SJCRH30 (cell line): ENCODE measurements around the gene CTNNA2. TPM values are rescaled to one million over a fixed set of nuclear protein-coding genes. Genes with fewer than 3 reads are reported as not detected.

Experiments
- DNase-seq, 2 experiments: peaks; one replicate each; pipeline ENCODE4 v3.0.0-alpha.2; 2015 to 2020
- H3K27ac ChIP-seq: fragments of 250-450 bp; sonication (Bioruptor Pico); 2 replicates; pipeline ENCODE4 v1.5.1; 2020; ENCODE audit warnings: mild to moderate bottlenecking, moderate library complexity
- H3K27me3 ChIP-seq: fragments of 250-450 bp; sonication (Bioruptor Pico); 2 replicates; pipeline ENCODE4 v1.5.1; 2020; ENCODE audit warnings: mild to moderate bottlenecking, moderate library complexity
- H3K36me3 ChIP-seq: fragments of 250-450 bp; sonication (Bioruptor Pico); 2 replicates; pipeline ENCODE4 v1.5.1; 2020; ENCODE audit warnings: mild to moderate bottlenecking, moderate library complexity
- H3K4me1 ChIP-seq: fragments of 250-450 bp; sonication (Bioruptor Pico); 2 replicates; pipeline ENCODE4 v1.5.1; 2020; ENCODE audit warnings: mild to moderate bottlenecking, moderate library complexity
- H3K4me3 ChIP-seq: fragments of 250-450 bp; sonication (Bioruptor Pico); 2 replicates; pipeline ENCODE4 v1.5.1; 2020; ENCODE audit warnings: mild to moderate bottlenecking, moderate library complexity
- H3K9me3 ChIP-seq: fragments of 250-450 bp; sonication (Bioruptor Pico); replicated peaks from 2 replicates; pipeline ENCODE4 v1.5.1; 2020; ENCODE audit warnings: mild to moderate bottlenecking, moderate library complexity
- total RNA-seq: library from RNA; depleted of rRNA; stranded (reverse); fragments of >200 nt; shearing (Covaris generic); gene quantifications from 2 replicates; pipeline ENCODE4 v1.2.3, GENCODE V29; 2014

Gene CTNNA2
- total RNA-seq, 1 experiment from 2014 or later = not detected

- Histone ChIP-seq H3K27me3 (peaks cover 4% of the 10 kb centered on the region; the same call in 1 of the 2 replicates), H3K36me3 (no peaks in the 10 kb centered on the region), H3K4me3 (no peak overlapping the region), H3K4me1 (no peaks in the 10 kb centered on the region), H3K27ac (no peak overlapping the region), H3K9me3 (no peaks in the 10 kb centered on the region)
- DNase-seq = no peak
These were observed 786.8 kb downstream of the CTNNA2 start for GRCh38 chr2:80299661-80300060.

DNA sequence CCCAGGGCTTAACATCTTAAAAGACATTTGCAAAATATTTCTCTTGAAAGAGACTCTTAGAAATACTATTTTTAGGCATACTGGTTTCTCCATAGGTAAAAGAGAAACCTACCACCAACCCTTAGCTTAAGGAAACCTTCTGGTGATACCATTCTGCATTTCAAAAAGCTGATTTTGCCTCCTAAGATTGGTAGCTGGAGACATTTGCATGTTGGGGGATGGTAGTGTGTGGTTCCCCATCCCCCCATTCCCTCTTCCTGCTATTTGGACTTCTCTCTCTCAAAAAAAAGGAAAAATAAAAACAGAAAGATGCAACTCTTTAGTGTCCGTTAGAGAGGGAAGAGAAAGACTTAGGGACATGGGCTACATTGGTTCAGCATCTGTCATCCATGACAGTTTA, 787.5 kb downstream of the CTNNA2 start:
- Histone ChIP-seq H3K36me3 (no peaks in the 10 kb centered on the region), H3K4me1 (no peaks in the 10 kb centered on the region), H3K9me3 (no peaks in the 10 kb centered on the region), H3K4me3 (no peak overlapping the region), H3K27me3 (no peaks in the 10 kb centered on the region), H3K27ac (no peak overlapping the region)
- DNase-seq = no peak

GRCh38 chr2:80300954-80301353, 788.1 kb downstream of the CTNNA2 start:
- H3K4me1 ChIP-seq = no peaks in the 10 kb centered on the region
- no peak for DNase-seq
- H3K36me3 ChIP-seq = no peaks in the 10 kb centered on the region
- H3K27ac ChIP-seq = no peak overlapping the region
- H3K27me3 ChIP-seq = no peaks in the 10 kb centered on the region
- no peak overlapping the region for H3K4me3 ChIP-seq
- no peaks in the 10 kb centered on the region for H3K9me3 ChIP-seq

GRCh38 chr2:80302001-80302313, 789.1 kb downstream of the CTNNA2 start:
- H3K27ac ChIP-seq = no peak overlapping the region
- H3K27me3 ChIP-seq = no peaks in the 10 kb centered on the region
- H3K9me3 ChIP-seq = no peaks in the 10 kb centered on the region
- no peaks in the 10 kb centered on the region for H3K4me1 ChIP-seq
- no peak overlapping the region for H3K4me3 ChIP-seq
- no peaks in the 10 kb centered on the region for H3K36me3 ChIP-seq
- DNase-seq = no peak

DNA sequence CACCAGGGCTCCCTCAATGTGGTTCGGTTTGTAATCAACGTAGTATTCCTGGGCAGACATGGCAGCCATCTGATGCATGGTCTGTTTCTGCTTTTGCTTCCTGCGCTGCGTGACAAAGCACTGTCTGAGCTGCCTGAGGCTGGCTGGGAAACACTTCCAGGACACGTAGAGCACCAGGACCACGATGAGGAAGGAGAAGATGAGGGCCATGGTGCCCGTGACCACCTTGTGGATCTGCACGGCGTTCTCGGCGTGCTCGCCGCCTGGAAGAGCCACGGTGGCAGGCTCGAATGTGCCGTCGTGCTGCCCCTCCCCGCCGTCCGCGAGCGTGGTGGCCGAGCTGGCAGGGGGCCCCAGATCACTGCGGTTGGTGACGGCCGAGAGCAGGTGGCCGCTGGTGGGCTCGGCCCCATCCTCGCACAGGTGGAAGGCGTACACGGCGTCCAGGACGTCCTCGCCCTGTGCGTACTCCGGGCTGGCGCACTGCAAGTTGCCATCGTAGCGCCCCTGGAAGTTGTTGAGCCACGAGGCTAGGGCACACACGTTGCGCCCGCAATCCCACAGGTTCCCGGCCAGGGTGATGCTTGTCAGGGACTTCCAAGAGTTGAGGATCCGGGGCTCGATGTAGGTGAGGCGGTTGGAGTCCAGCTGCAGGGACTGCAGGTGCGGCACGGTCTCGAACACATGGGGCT, 789.6 kb downstream of the CTNNA2 start:
- H3K36me3 ChIP-seq = no peaks in the 10 kb centered on the region
- no peak overlapping the region for H3K4me3 ChIP-seq
- no peaks in the 10 kb centered on the region for H3K4me1 ChIP-seq
- H3K27ac ChIP-seq = no peak overlapping the region
- no peaks in the 10 kb centered on the region for H3K27me3 ChIP-seq
- H3K9me3 ChIP-seq = no peaks in the 10 kb centered on the region
- no peak for DNase-seq

GRCh38 chr2:80303006-80303908, 790.4 kb downstream of the CTNNA2 start:
- no peak overlapping the region for H3K4me3 ChIP-seq
- no peaks in the 10 kb centered on the region for H3K9me3 ChIP-seq
- H3K27me3 ChIP-seq = no peaks in the 10 kb centered on the region; the same call in 1 of the 2 replicates
- H3K36me3 ChIP-seq = no peaks in the 10 kb centered on the region
- no peak for DNase-seq
- H3K4me1 ChIP-seq = no peaks in the 10 kb centered on the region
- H3K27ac ChIP-seq = no peak overlapping the region

DNA sequence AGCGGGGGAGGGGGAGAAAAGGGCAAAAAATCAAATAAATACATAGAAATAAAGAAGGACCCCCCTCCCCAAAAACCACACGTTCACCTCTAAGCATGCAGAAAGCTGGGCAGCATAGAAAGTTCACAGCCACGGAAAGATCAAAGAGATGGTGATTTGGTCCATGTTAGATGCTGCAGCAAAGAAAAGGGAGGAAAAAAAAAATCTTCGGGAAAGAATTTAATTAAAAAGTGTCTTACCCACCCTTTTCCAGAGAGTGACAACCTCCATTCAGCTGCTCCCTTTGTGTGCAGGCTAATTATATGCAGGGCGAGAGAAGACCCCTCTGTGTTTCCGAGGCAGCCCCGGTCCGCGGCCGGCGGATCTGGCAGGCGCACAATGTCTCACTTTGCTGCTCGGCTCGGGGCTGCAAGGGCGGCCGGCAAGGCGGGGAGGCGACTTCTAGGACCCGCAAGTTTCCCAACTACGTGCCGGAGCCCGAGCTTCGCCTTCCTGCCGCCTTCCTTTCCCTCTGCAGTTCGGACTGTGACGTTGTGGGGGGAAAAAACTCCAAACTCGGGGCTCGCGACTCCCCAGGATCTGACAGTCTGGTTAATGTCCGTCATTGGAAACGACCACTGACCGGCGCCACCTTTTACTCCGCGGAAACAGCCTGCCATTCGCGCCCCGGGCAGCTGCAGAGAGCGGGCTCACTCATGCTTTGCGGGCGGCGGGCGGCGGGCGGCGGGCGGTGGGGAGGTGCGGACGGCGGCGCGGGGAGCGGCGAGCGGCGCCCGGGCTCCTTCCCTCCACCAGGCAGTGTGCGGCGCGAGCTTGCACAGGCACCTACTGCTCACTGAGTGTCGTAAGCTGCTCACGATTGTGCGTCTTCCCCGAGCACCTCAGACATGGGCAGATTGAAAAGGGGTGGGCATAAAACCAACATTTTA, 791.3 kb downstream of the CTNNA2 start, which contains the start of gene LRRTM1:
LRRTM1 (minus strand) TSS at position 844 of the 929 bp plus-strand sequence. CDS start 933 bp downstream, outside the sequence.
- Histone ChIP-seq H3K36me3 (no peaks in the 10 kb centered on the region), H3K4me3 (no peak within 1 kb of the TSS), H3K27me3 (no peaks in the 10 kb centered on the region; the same call in 1 of the 2 replicates), H3K4me1 (no peaks in the 10 kb centered on the region), H3K9me3 (no peaks in the 10 kb centered on the region), H3K27ac (no peak within 1 kb of the TSS)
- no peak for DNase-seq

- no peaks in the 10 kb centered on the region for H3K4me1 ChIP-seq
- H3K4me3 ChIP-seq = no peak overlapping the region
- no peak for DNase-seq
- H3K27ac ChIP-seq = no peak overlapping the region
- no peaks in the 10 kb centered on the region for H3K36me3 ChIP-seq
- no peaks in the 10 kb centered on the region for H3K9me3 ChIP-seq
- peaks cover 13% of the 10 kb centered on the region; the same call in 1 of the 2 replicates for H3K27me3 ChIP-seq
These were observed 798.5 kb downstream of the CTNNA2 start for GRCh38 chr2:80311304-80311703.

DNA sequence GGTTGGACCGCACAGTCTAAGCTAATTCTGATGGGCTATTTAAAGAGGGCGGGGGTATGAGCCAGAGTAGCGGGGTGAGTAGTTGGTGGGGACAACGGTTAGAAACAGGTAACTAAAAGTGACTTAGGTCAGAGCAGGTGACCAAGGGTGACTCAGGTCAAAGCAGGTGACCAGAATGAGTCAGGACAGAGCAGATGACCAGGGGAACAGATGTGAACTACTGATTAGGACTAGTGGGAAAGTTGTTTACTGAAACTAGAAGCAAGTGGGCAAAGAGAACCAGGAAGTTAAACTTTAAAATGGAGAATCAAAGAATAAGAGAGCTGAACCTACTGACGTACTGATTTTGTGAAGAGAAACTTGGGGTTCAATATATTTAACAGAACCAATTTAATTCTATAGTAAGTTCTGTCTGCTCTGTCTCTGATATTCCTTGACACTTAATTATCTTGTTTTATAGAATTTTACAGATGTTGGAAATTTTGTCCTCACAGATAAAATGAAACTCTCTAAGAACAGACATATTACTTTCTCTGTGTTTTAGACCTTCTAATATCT, 799.5 kb downstream of the CTNNA2 start:
- DNase-seq = no peak
- H3K9me3 ChIP-seq = no peaks in the 10 kb centered on the region

DNA sequence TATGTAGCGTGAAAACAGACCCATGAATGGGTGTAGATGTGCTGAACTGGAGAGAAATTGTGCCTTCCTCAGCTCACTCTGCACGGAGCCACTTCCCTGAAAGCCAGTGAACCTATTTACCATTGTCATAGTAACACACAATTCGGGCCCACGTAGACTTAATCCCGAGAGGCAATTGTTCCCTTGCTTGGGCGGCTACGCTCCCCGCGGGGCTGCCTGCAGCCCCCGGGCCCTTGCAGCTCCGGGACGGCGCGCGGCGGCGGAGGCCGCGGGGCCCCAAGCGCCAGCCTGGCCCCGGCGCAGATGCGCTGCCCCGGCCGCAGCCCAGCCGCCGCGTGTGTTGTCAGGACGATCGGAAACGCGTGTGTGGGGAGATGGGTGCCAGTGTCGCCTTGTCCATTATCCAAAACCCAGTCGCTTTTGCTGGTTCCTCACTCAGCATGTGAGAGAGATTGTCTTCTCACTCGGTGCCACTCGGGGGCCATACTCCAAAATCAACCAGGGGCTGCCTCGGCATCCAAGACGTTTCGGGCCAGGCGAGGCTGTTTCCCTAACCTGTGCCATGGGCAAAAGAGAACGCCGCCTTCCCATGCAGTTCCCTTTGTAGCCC, 809.6 kb downstream of the CTNNA2 start:
- Histone ChIP-seq H3K9me3 (no peaks in the 10 kb centered on the region; the same call in 1 of the 2 replicates), H3K4me1 (no peaks in the 10 kb centered on the region), H3K27me3 (peaks cover 21% of the 10 kb centered on the region; the same call in 1 of the 2 replicates), H3K36me3 (no peaks in the 10 kb centered on the region), H3K4me3 (no peak overlapping the region), H3K27ac (no peak overlapping the region)
- no peak for DNase-seq

More for the DNA sequence above, 799.5 kb downstream of the CTNNA2 start:
- Histone ChIP-seq H3K27ac (no peak overlapping the region), H3K27me3 (peaks cover 17% of the 10 kb centered on the region; the same call in 1 of the 2 replicates), H3K4me1 (no peaks in the 10 kb centered on the region), H3K4me3 (no peak overlapping the region), H3K36me3 (no peaks in the 10 kb centered on the region)

DNA sequence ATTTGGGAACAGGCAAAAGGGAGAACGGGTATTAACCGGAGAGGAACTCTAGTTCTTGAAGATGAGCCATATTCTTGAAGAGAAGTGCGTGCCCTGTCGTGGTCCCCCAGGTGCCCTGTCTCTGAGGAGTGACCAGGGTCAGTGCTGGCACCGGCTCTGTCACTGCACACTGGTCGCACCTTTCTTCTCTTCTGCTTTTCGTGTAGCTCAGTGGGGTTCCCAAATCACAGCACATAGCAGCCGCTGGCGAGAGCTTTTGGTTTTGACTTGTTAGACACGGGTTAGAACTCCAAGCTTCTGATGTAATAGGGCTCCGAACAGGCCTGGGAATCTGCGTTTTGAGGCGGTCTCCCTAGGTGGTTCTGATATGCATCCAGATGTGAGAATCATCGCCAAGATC, 810.1 kb downstream of the CTNNA2 start:
- no peaks in the 10 kb centered on the region for H3K36me3 ChIP-seq

GRCh38 chr2:80323610-80324009, 810.8 kb downstream of the CTNNA2 start:
- Histone ChIP-seq H3K9me3 (no peaks in the 10 kb centered on the region; the same call in 1 of the 2 replicates), H3K4me3 (no peak overlapping the region), H3K4me1 (no peaks in the 10 kb centered on the region), H3K27ac (no peak overlapping the region), H3K27me3 (peaks cover 21% of the 10 kb centered on the region; the same call in 1 of the 2 replicates), H3K36me3 (no peaks in the 10 kb centered on the region)
- no peak for DNase-seq

More for the DNA sequence above, 810.1 kb downstream of the CTNNA2 start:
- Histone ChIP-seq H3K9me3 (no peaks in the 10 kb centered on the region; the same call in 1 of the 2 replicates), H3K4me3 (no peak overlapping the region), H3K4me1 (no peaks in the 10 kb centered on the region), H3K27ac (no peak overlapping the region), H3K27me3 (peaks cover 21% of the 10 kb centered on the region; the same call in 1 of the 2 replicates)
- no peak for DNase-seq

DNA sequence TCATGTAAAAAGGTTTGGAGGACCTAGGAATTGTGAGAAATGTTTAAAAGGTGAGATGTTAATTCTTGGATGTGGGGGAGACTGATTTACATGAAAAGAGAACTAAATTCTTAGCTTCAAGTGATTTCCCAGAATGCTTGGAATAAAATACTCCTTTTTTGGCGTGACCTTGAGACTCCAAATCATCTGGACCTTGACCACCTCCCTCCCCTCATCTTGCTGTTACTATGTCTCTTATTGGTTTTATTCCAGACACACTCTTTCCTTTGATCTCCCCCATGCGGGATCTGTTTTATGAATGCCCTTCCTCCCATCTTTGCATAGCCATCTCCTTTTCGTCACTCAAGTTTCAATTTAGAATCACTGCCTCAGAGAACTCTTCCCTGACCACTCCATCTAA, 811.7 kb downstream of the CTNNA2 start:
- Histone ChIP-seq H3K9me3 (no peaks in the 10 kb centered on the region; the same call in 1 of the 2 replicates), H3K27ac (no peak overlapping the region), H3K36me3 (no peaks in the 10 kb centered on the region), H3K4me3 (no peak overlapping the region), H3K27me3 (peaks cover 18% of the 10 kb centered on the region; the same call in 1 of the 2 replicates), H3K4me1 (no peaks in the 10 kb centered on the region)
- DNase-seq = no peak
